ENCODE measurements around the gene SELENOF. TPM values are rescaled to one million over a fixed set of nuclear protein-coding genes. Genes with fewer than 3 reads are reported as not detected.
A peak's percentile ranks its signal among the peaks of the same experiment; 100 is the strongest.

Gene SELENOF
- polyA plus RNA-seq, 1 of the 3 experiments (the other 2 are of a cell fraction), result 155 TPM

GRCh38 chr1:86915737-86916235, 1.9 kb upstream of the SELENOF start:
- 5% methylated on average over 14 of the region's 14 CpGs for WGBS (ENCODE audit: low lambda C conversion rate)
- no peak for TF ChIP-seq EP300 (IDR thresholded peaks at IDR 0.05; ENCODE audit: borderline replicate concordance in 1 of 2, low read depth in 1 of 2, low read length in 1 of 2)
- no peak for TF ChIP-seq TCF12 (IDR thresholded peaks at IDR 0.05)
- TF ChIP-seq FOXM1 (IDR thresholded peaks at IDR 0.05; ENCODE audit: low read depth), result no peak
- no peak for TF ChIP-seq MEF2A (IDR thresholded peaks at IDR 0.05; ENCODE audit: borderline replicate concordance, low read depth)
- no peak for TF ChIP-seq YY1 (IDR thresholded peaks at IDR 0.05; ENCODE audit: low read depth)
- no peak for TF ChIP-seq GATA2 (CRISPR knock-in tag; IDR thresholded peaks at IDR 0.05)
- TF ChIP-seq USF2 (IDR thresholded peaks at IDR 0.05; ENCODE audit: borderline replicate concordance, low read depth, low read length), result no peak
- no peak for TF ChIP-seq RCOR1 (IDR thresholded peaks at IDR 0.05; ENCODE audit: low read length)
- TF ChIP-seq JUND (IDR thresholded peaks at IDR 0.05), result no peak
- TF ChIP-seq PBX3 (IDR thresholded peaks at IDR 0.05), result no peak
- no peak for TF ChIP-seq RFX5 (IDR thresholded peaks at IDR 0.05; ENCODE audit: low read length)
- no peak for TF ChIP-seq EZH2phosphoT487 (IDR thresholded peaks at IDR 0.05; ENCODE audit: borderline replicate concordance, low read depth)
- no peak for TF ChIP-seq TEAD4 (IDR thresholded peaks at IDR 0.05; ENCODE audit: borderline replicate concordance, insufficient read depth)
- TF ChIP-seq USF1 (IDR thresholded peaks at IDR 0.05; ENCODE audit: borderline replicate concordance, low read depth), result no peak
- no peak for TF ChIP-seq RAD21 (IDR thresholded peaks at IDR 0.05; ENCODE audit: low read length)
- TF ChIP-seq POLR2AphosphoS5 (IDR thresholded peaks at IDR 0.05; ENCODE audit: low read depth, low read length), result no peak
- TF ChIP-seq NFIC (IDR thresholded peaks at IDR 0.05; ENCODE audit: borderline replicate concordance), result no peak
- TF ChIP-seq SIN3A (IDR thresholded peaks at IDR 0.05; ENCODE audit: borderline replicate concordance, low read depth, low read length), result no peak; the same call in 1 of the 2 replicates
- TF ChIP-seq NRF1 (IDR thresholded peaks at IDR 0.05; ENCODE audit: low read depth, low read length), result no peak
- Histone ChIP-seq H3K27ac (ENCODE audit: low read depth in 2 of 2, low read length in 1 of 2) (peak overlapping the region; percentile 75 to 94), H3K36me3 (replicated peaks in 1 of 2; ENCODE audit: control insufficient read depth in 1 of 2, insufficient read depth in 2 of 2, low read length in 1 of 2) (peaks cover 4 to 6% of the 10 kb centered on the region in 2 experiments), H3K27me3 (ENCODE audit: insufficient read depth) (no peaks in the 10 kb centered on the region), H3F3A (replicated peaks; ENCODE audit: insufficient read depth) (peaks cover 4% of the 10 kb centered on the region), H3K9me3 (no peaks in the 10 kb centered on the region; the same call in 1 of the 2 replicates), H3K79me2 (ENCODE audit: insufficient read depth) (peaks cover 89% of the 10 kb centered on the region), H3K9ac (peak overlapping the region; percentile 77), H3K9me2 (no peaks in the 10 kb centered on the region), H2AFZ (ENCODE audit: low read depth) (peak overlapping the region; percentile 92), H3K4me3 (ENCODE audit: low read depth in 2 of 2, low read length in 1 of 2) (peak overlapping the region; percentile 95 to 97), H4K20me1 (ENCODE audit: insufficient read depth) (peaks cover 22% of the 10 kb centered on the region), H3K4me2 (peak overlapping the region; percentile 86), H3K4me1 (ENCODE audit: control insufficient read depth in 1 of 2, insufficient read depth in 2 of 2, low read depth in 1 of 2, low read length in 1 of 2) (peaks cover 0 to 13% of the 10 kb centered on the region in 2 experiments; a peak in 3 of 4 replicates)
- DNase-seq, result no peak
- ChIA-PET CTCF (interaction anchor here (0.9 to 2.1 kb wide), 9 partner anchors 12 to 168 kb away, joined by 3 to 14 read pairs (median 6); no protein-coding TSS in a partner anchor), POLR2A (no interaction called here)

All from SK-N-SH (cell line).